Panc1 (cell line): ENCODE results near the gene OAT. TPM values are rescaled to one million over a fixed set of nuclear protein-coding genes. Genes with fewer than 3 reads are reported as not detected.

Source experiments
- ATAC-seq: fragments of 200-7000 bp; cut with Tn5 transposase; 2 replicates; pipeline ENCODE4 v1.9.1; 2020; ENCODE audit warnings: mild to moderate bottlenecking, moderate library complexity
- BruUV-seq: library from RNA; stranded (reverse); fragments of 400-500 nt; replicated peaks from 2 replicates; lab custom pipeline; 2021; lab: Mats Ljungman, UMichigan
- CTCF ChIA-PET: fragments of 300-600 bp; sonication (Branson Sonifier 250); formaldehyde crosslinking; loops from one replicate; lab custom pipeline; 2022; ENCODE audit warnings: antibody characterized with exemption; lab: Charles Lee
- POLR2A ChIA-PET: fragments of 300-600 bp; sonication (Branson Sonifier 250); formaldehyde crosslinking; loops from one replicate; lab custom pipeline; 2022; ENCODE audit warnings: antibody characterized with exemption; lab: Charles Lee
- DNase-seq: peaks from one replicate; pipeline ENCODE4 v3.0.0-alpha.2; 2010; ENCODE audit warnings: low read depth, low spot score
- H3K27ac ChIP-seq: 2 replicates; pipeline ENCODE4 v1.5.1; 2011; ENCODE audit warnings: mild to moderate bottlenecking, low read length, inconsistent platforms
- H3K27me3 ChIP-seq: fragments of 200-500 bp; sonication (Bioruptor generic); 2 replicates; pipeline ENCODE4 v1.6.0; 2014; ENCODE audit warnings: low read length, inconsistent platforms; ENCODE audit not compliant: control insufficient read depth, insufficient read depth
- H3K36me3 ChIP-seq: fragments of 200-500 bp; sonication (Bioruptor generic); 2 replicates; pipeline ENCODE4 v1.5.1; 2014; ENCODE audit warnings: inconsistent platforms, mild to moderate bottlenecking, low read length, moderate library complexity; ENCODE audit not compliant: control insufficient read depth, insufficient read depth
- H3K4me1 ChIP-seq: 2 replicates; pipeline ENCODE4 v1.5.1; 2011; ENCODE audit warnings: inconsistent platforms, mild to moderate bottlenecking, low read length, moderate library complexity; ENCODE audit not compliant: control insufficient read depth, insufficient read depth
- H3K4me3 ChIP-seq, 2 experiments: 2 replicates each; pipeline ENCODE4 v1.5.1; 2011 to 2012; ENCODE audit warnings: low read depth in 2 of 2, low read length in 2 of 2, mild to moderate bottlenecking in 2 of 2, inconsistent platforms in 1 of 2, moderate library complexity in 1 of 2
- H3K9me3 ChIP-seq: fragments of 200-500 bp; sonication (Bioruptor generic); 2 replicates; pipeline ENCODE4 v1.5.1; 2014; ENCODE audit warnings: low read depth, mild to moderate bottlenecking, inconsistent platforms, low read length, moderate library complexity; ENCODE audit not compliant: control insufficient read depth, insufficient read depth
- CTCF ChIP-seq: fragments of 450-650 bp; IDR thresholded peaks from 2 replicates; pipeline ENCODE4 v1.5.1; 2017; ENCODE audit warnings: mild to moderate bottlenecking
- POLR2AphosphoS5 ChIP-seq: IDR thresholded peaks from 2 replicates; pipeline ENCODE4 v1.6.1; 2012; ENCODE audit warnings: mild to moderate bottlenecking, low read depth, low read length, moderate library complexity
- REST ChIP-seq, 2 experiments: IDR thresholded peaks; 2 replicates each; pipeline ENCODE4 v1.6.1; 2011 to 2012; ENCODE audit warnings: low read depth in 2 of 2, control low read depth in 1 of 2, low read length in 1 of 2, mild to moderate bottlenecking in 1 of 2, moderate library complexity in 1 of 2; ENCODE audit not compliant: insufficient read depth in 1 of 2
- SIN3A ChIP-seq: IDR thresholded peaks from 2 replicates; pipeline ENCODE4 v1.6.1; 2012; ENCODE audit warnings: low read depth, mild to moderate bottlenecking, low read length, moderate library complexity, borderline replicate concordance; ENCODE audit not compliant: insufficient read depth
- TCF7L2 ChIP-seq: IDR thresholded peaks from 2 replicates; pipeline ENCODE4 v1.6.1; 2011; ENCODE audit warnings: mild to moderate bottlenecking, low read depth, low read length, inconsistent platforms
- in situ Hi-C: cut with HindIII; loops from 2 replicates; pipeline ENCODE4 v1.10.0; 2016; ENCODE audit warnings: low sequenced_read_pairs, low pct_unique_long_range_greater_than_20kb
- intact Hi-C: fragments of 100-400 bp; cut with micrococcal nuclease; formaldehyde crosslinking; loops from one replicate; pipeline ENCODE4 v1.10.0; 2022; ENCODE audit not compliant: unreplicated experiment
- total RNA-seq: library from RNA; stranded (reverse); gene quantifications from one replicate; pipeline ENCODE4 v1.2.1, GENCODE V29; 2021; ENCODE audit not compliant: unreplicated experiment

Gene OAT
- total RNA-seq, 1 experiment from 2014 or later, result 166 TPM

- Histone ChIP-seq H3K27me3 (no peaks in the 10 kb centered on the region), H3K4me1 (peaks cover 7% of the 10 kb centered on the region), H3K36me3 (no peaks in the 10 kb centered on the region), H3K4me3 (no peak overlapping the region), H3K9me3 (no peaks in the 10 kb centered on the region), H3K27ac (no peak overlapping the region)
- POLR2A ChIA-PET, result no interaction called here
- no TSS peak for BruUV-seq
- CTCF ChIA-PET, result no interaction called here
- TF ChIP-seq REST (IDR thresholded peaks at IDR 0.05; ENCODE audit: insufficient read depth in 1 of 2, low read depth in 2 of 2, low read length in 1 of 2) (no peak), POLR2AphosphoS5 (no peak), CTCF (no peak), TCF7L2 (no peak), SIN3A (no peak)
- DNase-seq (no peak), ATAC-seq (no peak)
- intact Hi-C loops, result no loop called here
- in situ Hi-C loops, result no loop called here
These were observed 47.2 kb upstream of the OAT start for GRCh38 chr10:124465777-124466488.

GRCh38 chr10:124465003-124465776 is 46.5 kb upstream of the OAT start:
- DNase-seq, result no peak
- Histone ChIP-seq H3K27me3 (no peaks in the 10 kb centered on the region), H3K27ac (no peak overlapping the region), H3K36me3 (no peaks in the 10 kb centered on the region), H3K4me1 (peaks cover 4% of the 10 kb centered on the region; the same call in 1 of the 2 replicates), H3K9me3 (no peaks in the 10 kb centered on the region), H3K4me3 (no peak overlapping the region)
- ChIA-PET CTCF (no interaction called here), POLR2A (no interaction called here)
- BruUV-seq, result TSS peak; percentile 57
- TF ChIP-seq TCF7L2, result no peak
- TF ChIP-seq SIN3A, result no peak
- no peak for TF ChIP-seq POLR2AphosphoS5
- TF ChIP-seq CTCF, result no peak
- TF ChIP-seq REST (IDR thresholded peaks at IDR 0.05; ENCODE audit: insufficient read depth in 1 of 2, low read depth in 2 of 2, low read length in 1 of 2), result no peak
- in situ Hi-C loops, result no loop called here
- no peak for ATAC-seq
- intact Hi-C loops, result no loop called here
